Raji (cell line): ENCODE results near the gene SPATS2L.

Experiments
- POLR2A ChIP-seq: IDR thresholded peaks from 2 replicates; pipeline ENCODE4 v1.6.1; 2011; ENCODE audit warnings: low read depth, low read length, control low read depth; ENCODE audit not compliant: insufficient read depth

SPATS2L gene

GRCh38 chr2:200456567-200456966, 150.1 kb downstream of the SPATS2L start:
- TF ChIP-seq POLR2A: no peak

GRCh38 chr2:200459101-200459500, 152.6 kb downstream of the SPATS2L start:
- no peak for TF ChIP-seq POLR2A

- TF ChIP-seq POLR2A: no peak
These were observed 155.6 kb downstream of the SPATS2L start for GRCh38 chr2:200461846-200462710.

GRCh38 chr2:200463452-200463851, 157.0 kb downstream of the SPATS2L start:
- no peak for TF ChIP-seq POLR2A

- TF ChIP-seq POLR2A: no peak
These were observed 160.2 kb downstream of the SPATS2L start for GRCh38 chr2:200466425-200467418.

GRCh38 chr2:200467806-200468681, 161.6 kb downstream of the SPATS2L start:
- no peak for TF ChIP-seq POLR2A

- TF ChIP-seq POLR2A: no peak
These were observed 163.3 kb downstream of the SPATS2L start for GRCh38 chr2:200469708-200470211.

GRCh38 chr2:200470230-200470629, 163.7 kb downstream of the SPATS2L start:
- no peak for TF ChIP-seq POLR2A

- no peak for TF ChIP-seq POLR2A
These were observed 164.9 kb downstream of the SPATS2L start for GRCh38 chr2:200471324-200471848.

- TF ChIP-seq POLR2A: no peak
These were observed 165.6 kb downstream of the SPATS2L start for GRCh38 chr2:200471928-200472645.

GRCh38 chr2:200472853-200473464, 166.5 kb downstream of the SPATS2L start:
- no peak for TF ChIP-seq POLR2A

GRCh38 chr2:200475795-200476194, 169.3 kb downstream of the SPATS2L start:
- TF ChIP-seq POLR2A: no peak

- no peak for TF ChIP-seq POLR2A
These were observed 170.3 kb downstream of the SPATS2L start for GRCh38 chr2:200476836-200477235.
